Heart right ventricle (tissue), 16 donors: ENCODE measurements around the gene UTF1. TPM values are rescaled to one million over a fixed set of nuclear protein-coding genes. Genes with fewer than 3 reads are reported as not detected.

Experiments used
- ATAC-seq, 8 donors: fragments of 200-7000 bp; cut with Tn5 transposase; one replicate each; pipeline ENCODE4 v1.9.1; 2020; ENCODE audit warnings: mild to moderate bottlenecking in 8 of 8, moderate library complexity in 8 of 8, moderate number of reproducible peaks in 1 of 8
- DNase-seq, 2 donors: peaks; one replicate each; pipeline ENCODE4 v3.0.0-alpha.2; 2020
- H3K27ac ChIP-seq, 10 donors: fragments of 200-600 bp; sonication (generic) in 2 of 10; one replicate each; pipeline versions ENCODE4 v1.5.0 to v1.8.0; 2020 to 2022; ENCODE audit warnings: mild to moderate bottlenecking in 3 of 10
- H3K27me3 ChIP-seq, 7 donors: fragments of 200-600 bp; one replicate each; pipeline ENCODE4 v1.8.0; 2021 to 2022; ENCODE audit warnings: mild to moderate bottlenecking in 2 of 7
- H3K36me3 ChIP-seq, 9 donors: fragments of 200-600 bp; sonication (generic) in 1 of 9; one replicate each; pipeline versions ENCODE4 v1.5.0 to v1.8.0; 2020 to 2022; ENCODE audit warnings: mild to moderate bottlenecking in 2 of 9
- H3K4me1 ChIP-seq, 9 donors: fragments of 200-600 bp; sonication (generic) in 1 of 9; one replicate each; pipeline versions ENCODE4 v1.5.0 to v1.8.0; 2020 to 2022; ENCODE audit warnings: mild to moderate bottlenecking in 4 of 9
- H3K4me3 ChIP-seq, 10 donors: fragments of 200-600 bp; sonication (generic) in 2 of 10; one replicate each; pipeline versions ENCODE4 v1.5.0 to v1.8.0; 2020 to 2022; ENCODE audit warnings: mild to moderate bottlenecking in 7 of 10, moderate library complexity in 2 of 10
- H3K9me3 ChIP-seq, 11 donors: fragments of 200-600 bp in 10 of 11; sonication (generic) in 2 of 11; one replicate each; pipeline versions ENCODE4 v1.5.0 to v1.8.0; 2013 to 2022; ENCODE audit warnings: mild to moderate bottlenecking in 2 of 11, control low read depth in 1 of 11, moderate library complexity in 1 of 11
- WGBS, 2 donors: extraction: QIAGEN DNeasy Blood & Tissue Kit; methylation state at CpG; one replicate each; pipeline ENCODE4 v1.1.7; 2013; ENCODE audit warnings: inconsistent platforms in 1 of 2; 5-methylcytosine and 5-hydroxymethylcytosine counted together
- intact Hi-C, 10 donors: fragments of 100-400 bp; cut with DNase I; formaldehyde crosslinking; loops; one replicate each; pipeline versions ENCODE4 v1.11.1 to v1.14.2; 2022
- polyA plus RNA-seq, 2 donors: library from polyadenylated mRNA; stranded (reverse); fragments of 200-250 nt; gene quantifications; one replicate each; pipeline ENCODE4 v1.2.3, GENCODE V29; 2013
- total RNA-seq, 10 donors: library from RNA; stranded (reverse); fragmentation: NEBNext Ultra II Directional in 3 of 10; extraction: Animal tissue kit (Norgen Biotek cat#: 25700) in 3 of 10; gene quantifications; one replicate each; pipeline versions ENCODE4 v1.2.1 to v1.2.4, GENCODE V29; 2021 to 2023
- TF ChIP-seq, protein P1 (sequence below), 9 donors: fragments of 200-600 bp; sonication (generic) in 2 of 9; IDR thresholded peaks; one replicate each; pipeline versions ENCODE4 v1.5.0 to v1.8.0; 2021 to 2022; ENCODE audit warnings: antibody characterized with exemption in 9 of 9, mild to moderate bottlenecking in 5 of 9, moderate library complexity in 1 of 9
- donor health status: Arrhythmogenic right ventricular cardiomyopathy.
- donor health status: ischemic (EF 13 %, LVEDD 7.1; RV severe dilation, severe dysfunction).
- donor health status: healthy with polysubstance abuse.
- donor health status: DM: no; HTN: yes; CAD: no.
- donor health status: DM: no; HTN: no; CAD: no.
- donor health status: ischemic (EF 25% LVEDD 6.9; RV normal size, moderate dysfunction).
- donor health status: ischemic (EF 25% LVEDD 5.7; RV mildly dilated, moderate dysfunction).
- donor health status: healthy.
- donor health status: DM: yes; HTN: yes; CAD: no.
- donor health status: Ischemic cardiomyopathy.
- donor health status: ischemic (EF 35%, LVEDD 5.7; RV mildly dilated, moderate dysfunction).
- donor health status: nonischemic (EF 11% LVEDD 7.7; RV severe dilation, severe dysfunction).
- donor health status: DM: yes; HTN: yes; CAD: no.
- donor health status: PGD.
- donor health status: ischemic (EF 29% LVEDD 5.4; RV normal size, mild dysfunction).
- donor health status: nonischemic (EF 23%, LVEDD 6.1; RV moderate dilation, normal function).

Gene UTF1
- total and polyA plus RNA-seq, 12 donors, result not detected

DNA sequence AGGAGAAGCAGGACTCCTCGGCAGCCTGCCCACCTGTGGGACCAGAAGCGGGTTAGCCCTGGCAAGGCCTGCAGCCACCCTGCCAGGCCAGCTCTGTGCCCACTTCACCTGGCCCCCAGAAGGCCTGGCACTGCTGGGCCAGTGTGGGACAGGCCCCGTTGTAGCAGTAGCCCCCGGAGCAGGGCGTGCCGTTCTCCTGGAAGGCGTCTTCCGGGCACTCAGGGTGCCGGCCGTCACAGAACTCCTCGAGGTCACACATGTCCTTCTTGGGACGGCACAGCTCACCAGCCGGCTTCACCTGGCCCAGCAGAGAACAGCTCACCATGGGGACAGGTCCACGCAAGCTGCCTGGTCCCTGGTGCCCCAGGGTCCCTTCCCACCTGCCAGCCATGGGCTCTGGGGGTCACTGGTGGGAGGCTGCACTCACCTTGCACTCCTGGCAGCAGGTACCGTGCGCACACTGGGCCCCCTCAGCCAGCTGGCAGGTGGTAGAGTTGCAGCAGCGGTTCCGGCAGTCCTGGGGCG is 40.8 kb downstream of the UTF1 start:
- Histone ChIP-seq H3K4me3 (no peak overlapping the region), H3K27ac (no peak overlapping the region), H3K36me3 (peaks cover 0 to 70% (median 0%) of the 10 kb centered on the region in 9 donors), H3K27me3 (peaks cover 0 to 19% (median 13%) of the 10 kb centered on the region in 7 donors), H3K9me3 (no peaks in the 10 kb centered on the region), H3K4me1 (peaks cover 0 to 14% (median 0%) of the 10 kb centered on the region in 9 donors)
- intact Hi-C loops, result no loop called here
- ATAC-seq (no peak), DNase-seq (no peak)
- WGBS, 2 donors, result 93 to 97% methylated on average over 19 of the region's 19 CpGs
- TF ChIP-seq, protein P1, sequence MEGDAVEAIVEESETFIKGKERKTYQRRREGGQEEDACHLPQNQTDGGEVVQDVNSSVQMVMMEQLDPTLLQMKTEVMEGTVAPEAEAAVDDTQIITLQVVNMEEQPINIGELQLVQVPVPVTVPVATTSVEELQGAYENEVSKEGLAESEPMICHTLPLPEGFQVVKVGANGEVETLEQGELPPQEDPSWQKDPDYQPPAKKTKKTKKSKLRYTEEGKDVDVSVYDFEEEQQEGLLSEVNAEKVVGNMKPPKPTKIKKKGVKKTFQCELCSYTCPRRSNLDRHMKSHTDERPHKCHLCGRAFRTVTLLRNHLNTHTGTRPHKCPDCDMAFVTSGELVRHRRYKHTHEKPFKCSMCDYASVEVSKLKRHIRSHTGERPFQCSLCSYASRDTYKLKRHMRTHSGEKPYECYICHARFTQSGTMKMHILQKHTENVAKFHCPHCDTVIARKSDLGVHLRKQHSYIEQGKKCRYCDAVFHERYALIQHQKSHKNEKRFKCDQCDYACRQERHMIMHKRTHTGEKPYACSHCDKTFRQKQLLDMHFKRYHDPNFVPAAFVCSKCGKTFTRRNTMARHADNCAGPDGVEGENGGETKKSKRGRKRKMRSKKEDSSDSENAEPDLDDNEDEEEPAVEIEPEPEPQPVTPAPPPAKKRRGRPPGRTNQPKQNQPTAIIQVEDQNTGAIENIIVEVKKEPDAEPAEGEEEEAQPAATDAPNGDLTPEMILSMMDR (IDR thresholded peaks at IDR 0.05), result no peak

DNA sequence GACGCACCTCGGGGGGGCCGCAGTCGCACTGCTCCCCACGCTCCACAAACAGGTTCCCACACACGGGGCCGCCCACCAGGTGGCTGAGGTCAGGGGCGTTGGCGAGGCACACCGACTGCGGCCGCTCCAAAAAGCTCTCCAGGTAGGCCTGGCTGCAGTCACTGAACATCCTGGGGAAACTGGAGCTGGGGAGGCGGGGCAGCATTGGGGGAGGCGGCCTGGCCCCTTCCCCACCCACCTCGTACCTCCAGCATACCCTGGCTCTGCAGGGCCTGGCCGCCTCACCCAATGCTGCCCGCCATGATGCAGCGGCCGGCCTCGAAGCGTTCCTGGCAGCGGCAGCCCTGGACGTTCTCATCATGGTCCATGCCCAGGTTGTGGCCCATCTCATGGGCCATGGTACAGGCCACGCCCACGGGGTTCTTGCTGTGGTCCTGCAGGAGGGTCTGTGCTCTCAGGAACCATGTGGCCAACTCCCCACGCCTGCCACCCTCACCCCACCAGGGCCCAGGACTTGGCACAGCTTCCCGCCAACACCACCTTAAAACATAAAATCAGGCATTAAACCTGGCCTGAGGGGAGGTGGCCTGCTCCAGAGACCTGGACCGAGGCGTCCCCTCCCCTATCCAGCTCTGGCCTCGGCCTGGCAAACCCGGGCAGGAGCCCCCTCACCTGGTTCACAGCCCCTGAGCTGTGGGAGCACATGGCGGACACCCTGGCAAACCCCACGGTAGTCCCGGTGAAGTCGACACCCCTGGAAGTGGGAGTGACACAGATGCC is 41.7 kb downstream of the UTF1 start:
- intact Hi-C loops, result no loop called here
- no peak overlapping the region for H3K27ac ChIP-seq
- WGBS, 2 donors, result 85% methylated on average over 35 of the region's 35 CpGs
- peaks cover 0 to 70% (median 0%) of the 10 kb centered on the region in 9 donors for H3K36me3 ChIP-seq
- H3K4me1 ChIP-seq, result peaks cover 0 to 23% (median 6%) of the 10 kb centered on the region in 9 donors
- H3K4me3 ChIP-seq, result no peak overlapping the region
- no peak for ATAC-seq
- no peaks in the 10 kb centered on the region for H3K9me3 ChIP-seq
- no peak for DNase-seq
- H3K27me3 ChIP-seq, result peaks cover 0 to 27% (median 22%) of the 10 kb centered on the region in 7 donors
- TF ChIP-seq, protein P1 (IDR thresholded peaks at IDR 0.05), result no peak

DNA sequence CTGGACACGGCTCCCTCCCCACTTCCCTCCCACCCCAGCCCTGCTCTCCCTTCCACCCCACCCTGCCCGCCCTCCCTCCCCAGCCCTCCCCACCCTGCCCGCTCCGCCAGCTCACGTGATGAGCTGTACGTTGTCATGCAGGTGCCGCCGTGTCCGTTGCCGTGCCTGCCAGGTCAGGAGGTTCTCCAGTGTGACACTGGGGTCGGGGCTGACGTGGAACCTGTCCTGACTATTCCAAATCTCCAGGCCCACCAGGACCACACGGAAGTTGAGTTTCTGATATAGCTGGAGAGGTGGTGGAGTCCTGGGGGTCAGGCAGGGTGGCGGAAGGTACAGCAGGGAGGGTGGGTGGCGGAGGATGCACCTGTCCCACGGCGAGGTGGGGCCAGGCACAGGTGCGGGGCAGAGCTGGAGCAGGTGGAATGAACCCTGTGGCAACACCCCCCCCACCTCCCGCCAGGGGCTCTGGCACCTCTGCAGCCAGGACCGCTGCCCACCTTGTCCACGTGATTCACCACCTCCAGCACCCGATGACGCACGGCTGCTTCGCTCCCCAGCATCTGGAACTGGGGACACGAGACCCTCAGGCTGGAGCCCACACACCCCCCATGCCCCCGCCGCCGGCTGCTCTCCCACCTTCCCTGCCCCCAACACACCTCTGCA is 42.4 kb downstream of the UTF1 start:
- Histone ChIP-seq H3K27me3 (peaks cover 0 to 33% (median 27%) of the 10 kb centered on the region in 7 donors), H3K4me1 (peaks cover 0 to 30% (median 13%) of the 10 kb centered on the region in 9 donors), H3K9me3 (no peaks in the 10 kb centered on the region), H3K27ac (no peak overlapping the region), H3K4me3 (no peak overlapping the region), H3K36me3 (peaks cover 0 to 64% (median 0%) of the 10 kb centered on the region in 9 donors)
- ATAC-seq (no peak), DNase-seq (no peak)
- TF ChIP-seq, protein P1 (IDR thresholded peaks at IDR 0.05), result no peak
- intact Hi-C loops, result no loop called here
- 83 to 87% methylated on average over 29 of the region's 29 CpGs for WGBS, 2 donors

DNA sequence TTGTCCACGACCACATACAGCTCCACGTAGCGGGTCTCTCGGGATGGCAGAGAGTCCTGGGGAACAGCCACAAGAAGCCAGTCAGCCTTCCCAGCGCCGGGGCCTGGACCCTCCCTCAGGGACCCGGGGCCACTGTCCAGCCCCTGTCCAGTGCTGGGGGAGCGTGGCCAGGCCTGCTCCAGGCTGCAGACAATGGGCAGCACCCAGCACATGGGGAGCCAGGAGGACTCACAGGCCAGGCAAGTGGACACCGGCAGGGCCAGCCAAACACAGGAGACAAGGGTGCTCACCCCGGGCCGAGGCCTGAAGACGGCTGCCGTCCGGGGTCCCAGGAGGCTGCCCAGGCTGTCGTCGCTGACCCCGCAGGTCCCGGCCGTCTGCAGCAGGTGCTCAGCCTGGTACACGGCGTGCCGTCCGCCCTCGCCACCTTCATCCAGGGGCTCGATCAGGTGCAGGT is 43.0 kb downstream of the UTF1 start:
- 91 to 92% methylated on average over 25 of the region's 25 CpGs for WGBS, 2 donors
- intact Hi-C loops, result no loop called here
- no peak for DNase-seq

More for the DNA sequence above, 43.0 kb downstream of the UTF1 start:
- TF ChIP-seq, protein P1 (IDR thresholded peaks at IDR 0.05), result no peak
- H3K4me1 ChIP-seq, result peaks cover 0 to 36% (median 13%) of the 10 kb centered on the region in 9 donors
- peaks cover 0 to 59% (median 0%) of the 10 kb centered on the region in 9 donors for H3K36me3 ChIP-seq
- H3K27ac ChIP-seq, result no peak overlapping the region
- H3K4me3 ChIP-seq, result no peak overlapping the region
- H3K9me3 ChIP-seq, result no peaks in the 10 kb centered on the region
- ATAC-seq, result no peak
- H3K27me3 ChIP-seq, result peaks cover 0 to 33% (median 27%) of the 10 kb centered on the region in 7 donors
